GM19193 (cell line): Measurements from ENCODE around the gene ZNF536.

Experiments
- POLR2A ChIP-seq: IDR thresholded peaks from 4 replicates; pipeline ENCODE4 v1.6.1; 2011; ENCODE audit not compliant: insufficient read depth, insufficient read length; ENCODE audit errors: extremely low read depth

The ZNF536 gene

GRCh38 chr19:30567536-30568232 is 195.5 kb downstream of the ZNF536 start:
- no peak for TF ChIP-seq POLR2A

GRCh38 chr19:30570194-30570593 is 198.0 kb downstream of the ZNF536 start:
- TF ChIP-seq POLR2A, result no peak

GRCh38 chr19:30577551-30578105 is 205.4 kb downstream of the ZNF536 start:
- no peak for TF ChIP-seq POLR2A

GRCh38 chr19:30579419-30579818 is 207.2 kb downstream of the ZNF536 start:
- TF ChIP-seq POLR2A, result no peak

- TF ChIP-seq POLR2A, result no peak
Measured at GRCh38 chr19:30580673-30581072, 208.5 kb downstream of the ZNF536 start.

- TF ChIP-seq POLR2A, result no peak
Measured at GRCh38 chr19:30584090-30584489, 211.9 kb downstream of the ZNF536 start.

- TF ChIP-seq POLR2A, result no peak
Measured at GRCh38 chr19:30587869-30588268, 215.7 kb downstream of the ZNF536 start.

- no peak for TF ChIP-seq POLR2A
Measured at GRCh38 chr19:30590596-30591229, 218.5 kb downstream of the ZNF536 start.

- TF ChIP-seq POLR2A, result no peak
Measured at GRCh38 chr19:30593356-30593755, 221.2 kb downstream of the ZNF536 start.

- no peak for TF ChIP-seq POLR2A
Measured at GRCh38 chr19:30593975-30594745, 222.0 kb downstream of the ZNF536 start.

- no peak for TF ChIP-seq POLR2A
Measured at GRCh38 chr19:30596268-30596667, 224.1 kb downstream of the ZNF536 start.

- no peak for TF ChIP-seq POLR2A
Measured at GRCh38 chr19:30596813-30597399, 224.7 kb downstream of the ZNF536 start.

GRCh38 chr19:30598688-30599087 is 226.5 kb downstream of the ZNF536 start:
- TF ChIP-seq POLR2A, result no peak

- TF ChIP-seq POLR2A, result no peak
Measured at GRCh38 chr19:30602661-30603350, 230.6 kb downstream of the ZNF536 start.
